ENCODE measurements around the gene DEK.

DEK gene

GRCh38 chr6:18204691-18205090 lies 59.6 kb downstream of the DEK start:
- no peak for DNase-seq (ENCODE audit: low spot score)
- H3K27ac ChIP-seq, result no peak overlapping the region
- no peak for TF ChIP-seq CTCF (IDR thresholded peaks at IDR 0.05)
- no peak overlapping the region for H3K4me3 ChIP-seq

GRCh38 chr6:18203786-18204185 lies 60.5 kb downstream of the DEK start:
- Histone ChIP-seq H3K27ac (no peak overlapping the region), H3K4me3 (no peak overlapping the region)
- no peak for TF ChIP-seq CTCF (IDR thresholded peaks at IDR 0.05)
- DNase-seq (ENCODE audit: low spot score), result no peak

GRCh38 chr6:18192026-18192425 lies 72.3 kb downstream of the DEK start:
- Histone ChIP-seq H3K4me3 (no peak overlapping the region), H3K27ac (no peak overlapping the region)
- no peak for TF ChIP-seq CTCF (IDR thresholded peaks at IDR 0.05)
- no peak for DNase-seq (ENCODE audit: low spot score)

GRCh38 chr6:18189196-18189595 lies 75.1 kb downstream of the DEK start:
- Histone ChIP-seq H3K4me3 (no peak overlapping the region), H3K27ac (no peak overlapping the region)
- no peak for TF ChIP-seq CTCF (IDR thresholded peaks at IDR 0.05)
- no peak for DNase-seq (ENCODE audit: low spot score)

GRCh38 chr6:18187701-18188100 lies 76.6 kb downstream of the DEK start:
- DNase-seq (ENCODE audit: low spot score), result no peak
- no peak for TF ChIP-seq CTCF (IDR thresholded peaks at IDR 0.05)
- Histone ChIP-seq H3K27ac (no peak overlapping the region), H3K4me3 (no peak overlapping the region)

- H3K27ac ChIP-seq, result no peak overlapping the region
- DNase-seq (ENCODE audit: low spot score), result no peak
- no peak for TF ChIP-seq CTCF (IDR thresholded peaks at IDR 0.05)
- H3K4me3 ChIP-seq, result no peak overlapping the region
Measured at GRCh38 chr6:18186540-18187250, 77.6 kb downstream of the DEK start.

- no peak for TF ChIP-seq CTCF (IDR thresholded peaks at IDR 0.05)
- no peak for DNase-seq (ENCODE audit: low spot score)
- Histone ChIP-seq H3K27ac (no peak overlapping the region), H3K4me3 (no peak overlapping the region)
Measured at GRCh38 chr6:18186033-18186432, 78.3 kb downstream of the DEK start.

All from coronary artery (tissue), 2 donors.